GM23248 (cell line): ENCODE data around the gene CASS4. TPM values are rescaled to one million over a fixed set of nuclear protein-coding genes. Genes with fewer than 3 reads are reported as not detected.

ENCODE experiments used
- DNase-seq: peaks from one replicate; pipeline ENCODE4 v3.0.0-alpha.2; 2015
- H2AFZ ChIP-seq: fragments of 200-600 bp; sonication (generic); 2 replicates; pipeline ENCODE4 v1.6.1; 2016; ENCODE audit warnings: antibody characterized with exemption
- H3F3A ChIP-seq: fragments of 200-600 bp; sonication (generic); 2 replicates; pipeline ENCODE4 v1.6.1; 2016; ENCODE audit warnings: mild to moderate bottlenecking, antibody characterized with exemption, mixed run types; ENCODE audit not compliant: insufficient read depth
- H3K27ac ChIP-seq: fragments of 200-600 bp; sonication (generic); 2 replicates; pipeline ENCODE4 v1.5.1; 2016; ENCODE audit warnings: mild to moderate bottlenecking
- H3K27me3 ChIP-seq: fragments of 200-600 bp; sonication (generic); replicated peaks from 2 replicates; pipeline ENCODE4 v1.6.1; 2016; ENCODE audit warnings: mild to moderate bottlenecking; ENCODE audit not compliant: insufficient read depth
- H3K36me3 ChIP-seq: fragments of 200-600 bp; sonication (generic); 2 replicates; pipeline ENCODE4 v1.6.1; 2016; ENCODE audit warnings: low read depth, mild to moderate bottlenecking
- H3K4me1 ChIP-seq: fragments of 200-600 bp; sonication (generic); 2 replicates; pipeline ENCODE4 v1.6.1; 2016; ENCODE audit warnings: mild to moderate bottlenecking; ENCODE audit not compliant: insufficient read depth
- H3K4me2 ChIP-seq: fragments of 200-600 bp; sonication (generic); one replicate; pipeline ENCODE4 v1.6.1; 2016; ENCODE audit warnings: mild to moderate bottlenecking; ENCODE audit not compliant: unreplicated experiment
- H3K4me3 ChIP-seq: fragments of 200-600 bp; sonication (generic); 2 replicates; pipeline ENCODE4 v1.5.1; 2016; ENCODE audit warnings: mild to moderate bottlenecking
- H3K79me2 ChIP-seq: fragments of 200-600 bp; sonication (generic); 2 replicates; pipeline ENCODE4 v1.6.1; 2016; ENCODE audit warnings: mild to moderate bottlenecking; ENCODE audit not compliant: insufficient read depth
- H3K9ac ChIP-seq: fragments of 200-600 bp; sonication (generic); 2 replicates; pipeline ENCODE4 v1.6.1; 2016; ENCODE audit warnings: mild to moderate bottlenecking
- H3K9me2 ChIP-seq: fragments of 200-600 bp; sonication (generic); 2 replicates; pipeline ENCODE4 v1.6.1; 2016; ENCODE audit warnings: mixed run types, mild to moderate bottlenecking, moderate library complexity; ENCODE audit not compliant: insufficient read depth
- H3K9me3 ChIP-seq: fragments of 200-600 bp; sonication (generic); one replicate; pipeline ENCODE4 v1.6.1; 2017; ENCODE audit warnings: low read depth
- H4K20me1 ChIP-seq: fragments of 200-600 bp; sonication (generic); 2 replicates; pipeline ENCODE4 v1.6.0; 2016; ENCODE audit not compliant: insufficient read depth
- EZH2 ChIP-seq: fragments of 200-600 bp; sonication (generic); IDR thresholded peaks from 2 replicates; pipeline ENCODE4 v1.6.1; 2018; ENCODE audit warnings: antibody characterized with exemption, mild to moderate bottlenecking; ENCODE audit not compliant: insufficient read depth, poor library complexity, severe bottlenecking
- EZH2phosphoT487 ChIP-seq: fragments of 200-600 bp; sonication (generic); IDR thresholded peaks from 2 replicates; pipeline ENCODE4 v1.6.1; 2018; ENCODE audit warnings: antibody characterized with exemption, moderate library complexity, mild to moderate bottlenecking, low read depth; ENCODE audit not compliant: insufficient read depth
- WGBS, 2 experiments: methylation state at CpG; one replicate each; pipeline ENCODE4 v1.1.6; 2015 to 2017; ENCODE audit warnings: low lambda C conversion rate in 2 of 2, low coverage in 1 of 2; ENCODE audit errors: missing lambda C conversion rate in 2 of 2; 5-methylcytosine and 5-hydroxymethylcytosine counted together
- in situ Hi-C: fragments of 300-500 bp; cut with MboI; formaldehyde crosslinking; loops from 2 replicates; pipeline ENCODE4 v1.15.0; 2020
- polyA plus RNA-seq: library from polyadenylated mRNA; unstranded; fragments of >200 nt; fragmentation: Nextera tagmentation; extraction: Ambion mirVana; gene quantifications from 2 replicates; pipeline ENCODE4 v1.2.1, GENCODE V29; 2016
- total RNA-seq: library from RNA; depleted of rRNA; stranded (reverse); fragments of >200 nt; shearing (Covaris generic); gene quantifications from 2 replicates; pipeline ENCODE4 v1.2.3, GENCODE V29; 2014

Gene CASS4
- total and polyA plus RNA-seq, 2 experiments from 2014 or later: 10.4 to 19.2 TPM

- Histone ChIP-seq H4K20me1 (no peaks in the 10 kb centered on the region), H2AFZ (0 out of 2 replicates have a peak overlapping the region, but pooled peaks have one; percentile 22)
These were observed 21.3 kb downstream of the CASS4 start for GRCh38 chr20:56433221-56433879.

DNA sequence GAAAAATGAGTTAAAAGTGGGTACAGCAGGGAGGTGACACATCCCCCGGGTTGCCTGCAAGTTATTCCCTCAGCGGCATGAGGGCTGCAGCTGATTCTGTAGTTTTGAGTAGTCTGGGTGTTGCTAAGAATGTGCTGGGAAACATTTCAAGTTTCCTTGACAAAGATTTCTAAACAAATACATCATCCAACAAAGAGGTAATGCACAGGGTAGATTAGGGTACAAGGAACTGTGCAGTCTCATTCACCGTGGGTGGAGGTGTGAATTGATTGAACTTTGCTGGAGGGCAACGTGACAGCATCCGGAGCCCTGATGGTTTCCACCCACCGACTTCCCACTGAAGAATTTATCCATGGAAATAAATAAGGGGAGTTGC is 21.8 kb downstream of the CASS4 start:
- peak overlapping the region; percentile 82 for H3K9ac ChIP-seq
- peak; percentile 94 for DNase-seq

More at GRCh38 chr20:56433221-56433879, 21.3 kb downstream of the CASS4 start:
- Histone ChIP-seq H3K4me2 (peak overlapping the region; percentile 54), H3K79me2 (peaks cover 42% of the 10 kb centered on the region), H3K9me2 (no peaks in the 10 kb centered on the region), H3K27me3 (no peaks in the 10 kb centered on the region), H3F3A (peaks cover 75% of the 10 kb centered on the region), H3K9me3 (no peaks in the 10 kb centered on the region), H3K9ac (peak overlapping the region; percentile 82), H3K36me3 (no peaks in the 10 kb centered on the region), H3K27ac (peak overlapping the region; percentile 97), H3K4me1 (peaks cover 55% of the 10 kb centered on the region), H3K4me3 (no peak overlapping the region; the same call in 1 of the 2 replicates)
- in situ Hi-C loops: no loop called here
- peak; percentile 79 for DNase-seq
- WGBS, 2 experiments: 2 to 3% methylated on average over 3 of the region's 3 CpGs
- no peak for TF ChIP-seq EZH2phosphoT487
- no peak for TF ChIP-seq EZH2

DNA sequence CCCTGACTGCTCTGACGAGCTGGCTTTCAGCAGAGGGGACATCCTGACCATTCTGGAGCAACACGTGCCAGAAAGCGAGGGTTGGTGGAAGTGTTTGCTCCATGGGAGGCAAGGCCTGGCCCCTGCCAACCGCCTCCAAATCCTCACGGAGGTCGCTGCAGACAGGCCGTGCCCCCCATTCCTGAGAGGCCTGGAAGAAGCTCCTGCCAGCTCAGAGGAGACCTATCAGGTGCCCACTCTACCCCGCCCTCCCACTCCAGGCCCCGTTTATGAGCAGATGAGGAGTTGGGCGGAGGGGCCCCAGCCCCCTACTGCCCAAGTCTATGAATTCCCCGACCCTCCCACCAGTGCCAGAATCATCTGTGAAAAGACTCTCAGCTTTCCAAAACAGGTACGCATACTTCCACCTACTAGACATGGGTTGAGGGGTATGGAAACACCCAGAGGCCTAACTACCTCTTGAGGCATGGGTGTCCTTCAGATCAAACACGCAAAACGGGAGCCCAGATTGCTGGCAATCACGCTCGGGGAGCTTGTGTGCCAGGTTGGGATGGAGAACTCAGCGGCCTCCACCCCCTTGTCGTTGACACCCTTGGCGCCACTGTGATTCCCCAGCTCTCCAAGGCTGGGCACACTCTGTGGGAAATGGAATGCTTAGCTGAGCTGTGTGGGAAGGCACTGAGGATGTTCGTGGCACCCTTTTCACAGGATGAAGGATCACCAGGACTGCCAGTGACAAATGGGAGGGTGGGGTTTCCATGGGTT is 25.3 kb downstream of the CASS4 start:
- Histone ChIP-seq H3K36me3 (no peaks in the 10 kb centered on the region), H3K9me3 (no peaks in the 10 kb centered on the region), H3K79me2 (peaks cover 27% of the 10 kb centered on the region), H3K27ac (peak overlapping the region; percentile 90), H4K20me1 (no peaks in the 10 kb centered on the region), H3K4me1 (peaks cover 66% of the 10 kb centered on the region), H3F3A (peaks cover 69% of the 10 kb centered on the region), H3K27me3 (no peaks in the 10 kb centered on the region), H3K4me2 (no peak overlapping the region), H3K4me3 (no peak overlapping the region), H3K9ac (no peak overlapping the region), H3K9me2 (no peaks in the 10 kb centered on the region), H2AFZ (no peak overlapping the region)
- WGBS, 2 experiments: 90 to 91% methylated on average over 20 of the region's 20 CpGs
- no peak for DNase-seq
- in situ Hi-C loops: no loop called here
- no peak for TF ChIP-seq EZH2
- TF ChIP-seq EZH2phosphoT487: no peak

More for the DNA sequence above, 21.8 kb downstream of the CASS4 start:
- Histone ChIP-seq H3K9me2 (no peaks in the 10 kb centered on the region), H3K9me3 (no peaks in the 10 kb centered on the region), H3K4me2 (peak overlapping the region; percentile 54), H3K4me3 (no peak overlapping the region; the same call in 1 of the 2 replicates), H3K27me3 (no peaks in the 10 kb centered on the region), H3F3A (peaks cover 75% of the 10 kb centered on the region), H3K27ac (peak overlapping the region; percentile 97), H4K20me1 (no peaks in the 10 kb centered on the region), H3K79me2 (peaks cover 38% of the 10 kb centered on the region), H3K4me1 (peaks cover 55% of the 10 kb centered on the region), H3K36me3 (no peaks in the 10 kb centered on the region), H2AFZ (0 out of 2 replicates have a peak overlapping the region, but pooled peaks have one; percentile 22)
- in situ Hi-C loops: no loop called here
- TF ChIP-seq EZH2phosphoT487 (no peak), EZH2 (no peak)
- WGBS, 2 experiments: 0 to 1% methylated on average over 6 of the region's 6 CpGs

- Histone ChIP-seq H3K4me2 (no peak overlapping the region), H3K27ac (peak overlapping the region; percentile 90), H4K20me1 (no peaks in the 10 kb centered on the region), H3F3A (peaks cover 62% of the 10 kb centered on the region), H2AFZ (no peak overlapping the region), H3K9me3 (no peaks in the 10 kb centered on the region), H3K79me2 (peaks cover 27% of the 10 kb centered on the region), H3K36me3 (no peaks in the 10 kb centered on the region), H3K4me1 (peaks cover 65% of the 10 kb centered on the region), H3K9ac (0 out of 2 replicates have a peak overlapping the region, but pooled peaks have one; percentile 59), H3K9me2 (no peaks in the 10 kb centered on the region), H3K4me3 (no peak overlapping the region), H3K27me3 (no peaks in the 10 kb centered on the region)
- no peak for DNase-seq
- in situ Hi-C loops: no loop called here
- WGBS, 2 experiments: 96 to 99% methylated on average over 4 of the region's 4 CpGs
- TF ChIP-seq EZH2: no peak
These were observed 26.2 kb downstream of the CASS4 start for GRCh38 chr20:56438284-56438683.
